Measurements from ENCODE around the gene PAX4.

The PAX4 gene

GRCh38 chr7:127595737-127596136 is 22.2 kb downstream of the PAX4 start:
- no peak for DNase-seq (ENCODE audit: low read depth)
- TF ChIP-seq, protein P1, sequence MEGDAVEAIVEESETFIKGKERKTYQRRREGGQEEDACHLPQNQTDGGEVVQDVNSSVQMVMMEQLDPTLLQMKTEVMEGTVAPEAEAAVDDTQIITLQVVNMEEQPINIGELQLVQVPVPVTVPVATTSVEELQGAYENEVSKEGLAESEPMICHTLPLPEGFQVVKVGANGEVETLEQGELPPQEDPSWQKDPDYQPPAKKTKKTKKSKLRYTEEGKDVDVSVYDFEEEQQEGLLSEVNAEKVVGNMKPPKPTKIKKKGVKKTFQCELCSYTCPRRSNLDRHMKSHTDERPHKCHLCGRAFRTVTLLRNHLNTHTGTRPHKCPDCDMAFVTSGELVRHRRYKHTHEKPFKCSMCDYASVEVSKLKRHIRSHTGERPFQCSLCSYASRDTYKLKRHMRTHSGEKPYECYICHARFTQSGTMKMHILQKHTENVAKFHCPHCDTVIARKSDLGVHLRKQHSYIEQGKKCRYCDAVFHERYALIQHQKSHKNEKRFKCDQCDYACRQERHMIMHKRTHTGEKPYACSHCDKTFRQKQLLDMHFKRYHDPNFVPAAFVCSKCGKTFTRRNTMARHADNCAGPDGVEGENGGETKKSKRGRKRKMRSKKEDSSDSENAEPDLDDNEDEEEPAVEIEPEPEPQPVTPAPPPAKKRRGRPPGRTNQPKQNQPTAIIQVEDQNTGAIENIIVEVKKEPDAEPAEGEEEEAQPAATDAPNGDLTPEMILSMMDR (IDR thresholded peaks at IDR 0.05; ENCODE audit: control insufficient read depth, insufficient read depth, low read depth, low read length, missing control alignments) = no peak

DNA sequence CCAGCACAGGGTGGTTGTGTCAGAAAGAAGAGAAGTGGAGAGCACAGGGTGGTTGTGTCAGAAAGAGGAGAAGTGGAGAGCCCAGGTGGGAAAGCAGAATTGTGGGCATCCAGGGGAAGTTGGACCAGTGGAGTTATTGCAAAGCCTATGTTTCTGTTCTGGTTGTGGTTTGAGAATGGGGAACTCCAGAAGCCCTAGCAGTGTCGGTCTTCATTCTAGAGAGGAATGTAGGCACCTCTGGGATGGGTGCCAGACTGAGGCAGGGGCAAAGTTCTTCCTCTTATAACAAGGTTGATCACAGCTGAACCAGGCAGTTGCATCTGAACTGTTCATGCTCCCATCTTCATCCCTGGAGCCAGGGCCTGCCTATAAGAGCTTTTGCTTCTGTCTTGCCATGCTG is 23.5 kb downstream of the PAX4 start:
- TF ChIP-seq, protein P1 (IDR thresholded peaks at IDR 0.05; ENCODE audit: control insufficient read depth, insufficient read depth, low read depth, low read length, missing control alignments) = no peak
- DNase-seq (ENCODE audit: low read depth) = no peak

More at GRCh38 chr7:127595737-127596136, 22.2 kb downstream of the PAX4 start:
- no peak overlapping the region for H3K4me3 ChIP-seq (ENCODE audit: control insufficient read depth, low read depth, low read length)

GRCh38 chr7:127592550-127592949 is 25.4 kb downstream of the PAX4 start:
- TF ChIP-seq, protein P1 (IDR thresholded peaks at IDR 0.05; ENCODE audit: control insufficient read depth, insufficient read depth, low read depth, low read length, missing control alignments) = no peak
- DNase-seq (ENCODE audit: low read depth) = no peak

More for the DNA sequence above, 23.5 kb downstream of the PAX4 start:
- H3K4me3 ChIP-seq (ENCODE audit: control insufficient read depth, low read depth, low read length) = no peak overlapping the region

DNA sequence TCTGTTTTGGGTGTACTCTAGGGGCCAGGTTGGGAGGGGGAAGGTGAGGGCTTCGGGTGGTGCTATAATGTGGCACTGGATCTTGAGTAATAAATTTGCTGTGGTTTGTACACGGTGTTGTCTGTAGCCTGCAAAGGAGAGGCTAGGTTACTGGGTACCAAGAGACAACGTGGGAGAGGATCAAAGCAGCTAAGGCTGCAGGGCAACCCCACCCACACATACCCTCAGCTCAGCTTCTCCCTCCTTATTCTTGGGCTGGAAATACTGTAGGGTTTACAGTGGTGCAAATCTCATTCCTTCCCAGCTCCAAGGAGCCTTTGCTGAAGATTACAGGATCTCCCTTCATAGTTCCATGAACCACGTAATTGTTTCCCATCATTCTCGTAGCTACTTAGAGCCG is 26.4 kb downstream of the PAX4 start:
- TF ChIP-seq, protein P1 (IDR thresholded peaks at IDR 0.05; ENCODE audit: control insufficient read depth, insufficient read depth, low read depth, low read length, missing control alignments) = no peak
- no peak overlapping the region for H3K4me3 ChIP-seq (ENCODE audit: control insufficient read depth, low read depth, low read length)
- DNase-seq (ENCODE audit: low read depth) = no peak

More at GRCh38 chr7:127592550-127592949, 25.4 kb downstream of the PAX4 start:
- H3K4me3 ChIP-seq (ENCODE audit: control insufficient read depth, low read depth, low read length) = no peak overlapping the region

- TF ChIP-seq, protein P1 (IDR thresholded peaks at IDR 0.05; ENCODE audit: control insufficient read depth, insufficient read depth, low read depth, low read length, missing control alignments) = no peak
- DNase-seq (ENCODE audit: low read depth) = no peak
- no peak overlapping the region for H3K4me3 ChIP-seq (ENCODE audit: control insufficient read depth, low read depth, low read length)
Observed at GRCh38 chr7:127591189-127591588, 26.8 kb downstream of the PAX4 start.

GRCh38 chr7:127589896-127590295 is 28.0 kb downstream of the PAX4 start:
- DNase-seq (ENCODE audit: low read depth) = no peak
- TF ChIP-seq, protein P1 (IDR thresholded peaks at IDR 0.05; ENCODE audit: control insufficient read depth, insufficient read depth, low read depth, low read length, missing control alignments) = no peak
- no peak overlapping the region for H3K4me3 ChIP-seq (ENCODE audit: control insufficient read depth, low read depth, low read length)
